Type B pancreatic cell (in vitro differentiated cells): ENCODE data around the gene TRPV3. TPM values are rescaled to one million over a fixed set of nuclear protein-coding genes. Genes with fewer than 3 reads are reported as not detected.
A peak's percentile ranks its signal among the peaks of the same experiment; 100 is the strongest.
"Not testable (repeated sequence)": the region's sequence is repeated elsewhere in the genome, so short reads cannot be mapped to it uniquely, and the experiment has no call there.

Source experiments
- DNase-seq: peaks from one replicate; pipeline ENCODE4 v3.0.0; 2021; ENCODE audit warnings: mixed read lengths; ENCODE audit not compliant: unreplicated experiment; ENCODE audit errors: extremely low spot score
- H3K27ac Mint-ChIP-seq: 2 replicates; pipeline ENCODE4 v1.8.0; 2021; ENCODE audit warnings: mild to moderate bottlenecking, mixed read lengths
- H3K27me3 Mint-ChIP-seq: 2 replicates; pipeline ENCODE4 v1.8.0; 2021; ENCODE audit warnings: mixed read lengths
- H3K36me3 Mint-ChIP-seq: 2 replicates; pipeline ENCODE4 v1.8.0; 2021; ENCODE audit warnings: mixed read lengths
- H3K4me1 Mint-ChIP-seq: one replicate; pipeline ENCODE4 v1.8.0; 2021; ENCODE audit warnings: mixed read lengths; ENCODE audit not compliant: unreplicated experiment
- H3K4me3 Mint-ChIP-seq: 2 replicates; pipeline ENCODE4 v1.8.0; 2021; ENCODE audit warnings: mild to moderate bottlenecking, mixed read lengths
- H3K9me3 Mint-ChIP-seq: 2 replicates; pipeline ENCODE4 v1.8.0; 2021; ENCODE audit warnings: mixed read lengths
- total RNA-seq: library from RNA; stranded (reverse); gene quantifications from 2 replicates; pipeline ENCODE4 v1.2.1, GENCODE V29; 2021; ENCODE audit warnings: low replicate concordance
- TF ChIP-seq, protein P1 (sequence below): fragments of 200-600 bp; sonication (generic); conservative IDR thresholded peaks from 2 replicates; pipeline ENCODE4 v1.5.0; 2021; ENCODE audit warnings: antibody characterized with exemption, mild to moderate bottlenecking

TRPV3 gene
- total RNA-seq, 1 donor from 2014 or later: 2.3 TPM

DNA sequence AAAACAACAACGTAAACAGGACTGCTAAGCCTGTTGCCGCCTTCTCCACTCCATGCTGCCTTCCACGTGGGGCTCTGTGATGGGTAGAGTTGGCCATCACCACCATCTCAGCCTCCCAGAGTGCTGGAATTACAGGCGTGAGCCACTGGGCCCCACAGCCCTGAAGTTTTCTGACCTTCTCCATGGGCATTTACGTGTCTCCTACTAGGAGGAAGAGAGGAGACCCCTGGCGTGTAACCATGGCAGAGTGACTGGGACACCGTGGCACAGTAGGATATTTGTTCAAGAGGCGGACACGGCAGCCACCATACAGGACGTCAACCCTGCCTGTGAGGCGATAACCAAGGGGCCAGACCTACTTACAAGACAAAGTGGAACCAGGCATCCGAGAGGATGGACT is 31.1 kb downstream of the TRPV3 start:
- Mint-ChIP-seq H3K27me3 (no peaks in the 10 kb centered on the region), H3K4me1 (peaks cover 4% of the 10 kb centered on the region), H3K9me3 (no peaks in the 10 kb centered on the region), H3K27ac (no peak overlapping the region), H3K36me3 (no peaks in the 10 kb centered on the region), H3K4me3 (no peak overlapping the region)
- TF ChIP-seq, protein P1, sequence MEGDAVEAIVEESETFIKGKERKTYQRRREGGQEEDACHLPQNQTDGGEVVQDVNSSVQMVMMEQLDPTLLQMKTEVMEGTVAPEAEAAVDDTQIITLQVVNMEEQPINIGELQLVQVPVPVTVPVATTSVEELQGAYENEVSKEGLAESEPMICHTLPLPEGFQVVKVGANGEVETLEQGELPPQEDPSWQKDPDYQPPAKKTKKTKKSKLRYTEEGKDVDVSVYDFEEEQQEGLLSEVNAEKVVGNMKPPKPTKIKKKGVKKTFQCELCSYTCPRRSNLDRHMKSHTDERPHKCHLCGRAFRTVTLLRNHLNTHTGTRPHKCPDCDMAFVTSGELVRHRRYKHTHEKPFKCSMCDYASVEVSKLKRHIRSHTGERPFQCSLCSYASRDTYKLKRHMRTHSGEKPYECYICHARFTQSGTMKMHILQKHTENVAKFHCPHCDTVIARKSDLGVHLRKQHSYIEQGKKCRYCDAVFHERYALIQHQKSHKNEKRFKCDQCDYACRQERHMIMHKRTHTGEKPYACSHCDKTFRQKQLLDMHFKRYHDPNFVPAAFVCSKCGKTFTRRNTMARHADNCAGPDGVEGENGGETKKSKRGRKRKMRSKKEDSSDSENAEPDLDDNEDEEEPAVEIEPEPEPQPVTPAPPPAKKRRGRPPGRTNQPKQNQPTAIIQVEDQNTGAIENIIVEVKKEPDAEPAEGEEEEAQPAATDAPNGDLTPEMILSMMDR: no peak
- no peak for DNase-seq

DNA sequence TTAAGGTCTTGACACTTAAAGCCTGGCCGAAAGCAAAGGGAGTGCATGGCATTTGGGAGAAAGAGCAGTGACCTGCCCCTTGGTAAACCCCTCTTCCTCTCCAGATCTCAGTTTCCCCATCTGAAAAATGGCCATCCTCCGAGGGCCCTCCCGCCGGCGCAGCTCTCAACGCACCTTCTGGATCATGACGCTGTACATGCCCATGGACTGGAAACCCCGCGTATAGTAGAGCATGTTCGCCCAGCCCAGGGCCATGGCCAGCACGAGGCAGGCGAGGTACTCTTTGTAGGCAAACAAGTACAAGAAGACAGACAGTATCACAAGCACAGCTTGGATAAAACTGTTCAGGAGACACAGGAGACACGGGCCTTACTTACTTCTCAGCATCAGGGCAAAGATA is 33.6 kb downstream of the TRPV3 start:
- Mint-ChIP-seq H3K4me3 (no peak overlapping the region), H3K9me3 (no peaks in the 10 kb centered on the region)

DNA sequence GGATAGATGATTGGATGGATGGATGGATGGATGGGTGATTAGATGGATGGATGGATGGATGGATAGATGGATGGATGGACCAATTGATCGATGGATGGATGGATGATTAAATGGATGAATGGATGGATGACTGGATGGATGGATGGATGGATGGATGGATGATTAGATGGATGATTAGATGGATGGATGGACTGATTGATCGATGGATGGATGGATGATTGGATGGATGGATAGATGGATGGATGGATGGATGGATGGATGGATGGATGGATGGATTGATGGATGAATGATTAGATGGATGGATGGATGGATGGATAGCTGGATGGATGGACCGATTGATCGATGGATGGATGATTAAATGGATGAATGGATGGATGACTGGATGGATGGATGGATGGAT is 38.1 kb downstream of the TRPV3 start:
- H3K27me3 Mint-ChIP-seq, H3K4me3 Mint-ChIP-seq, H3K36me3 Mint-ChIP-seq, H3K9me3 Mint-ChIP-seq, DNase-seq, H3K4me1 Mint-ChIP-seq, H3K27ac Mint-ChIP-seq: not testable (repeated sequence)

More for the DNA sequence above, 33.6 kb downstream of the TRPV3 start:
- peaks cover 4% of the 10 kb centered on the region for H3K4me1 Mint-ChIP-seq
- H3K36me3 Mint-ChIP-seq: no peaks in the 10 kb centered on the region
- TF ChIP-seq, protein P1: no peak
- no peak for DNase-seq
- H3K27ac Mint-ChIP-seq: no peak overlapping the region
- no peaks in the 10 kb centered on the region for H3K27me3 Mint-ChIP-seq

DNA sequence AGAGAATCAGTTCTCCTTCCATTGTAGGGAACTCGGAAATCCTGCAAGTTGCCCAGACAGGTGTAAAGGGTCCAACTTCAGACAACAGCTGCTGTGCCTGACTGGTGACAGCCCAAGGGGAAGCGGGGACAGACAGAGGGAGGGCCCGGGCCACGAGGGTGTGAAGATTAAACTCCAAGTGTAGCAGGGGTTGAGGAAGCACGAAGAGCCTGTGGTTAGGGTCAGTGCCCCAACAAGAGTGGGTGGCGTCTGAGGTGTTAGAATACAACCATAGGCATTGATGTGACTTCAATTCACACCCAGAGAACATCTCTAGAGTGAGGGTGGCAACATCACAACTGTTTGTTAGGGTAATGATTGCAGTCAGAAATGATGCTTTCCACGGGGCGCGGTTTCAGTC is 42.7 kb downstream of the TRPV3 start:
- H3K4me1 Mint-ChIP-seq: peaks cover 14% of the 10 kb centered on the region

DNA sequence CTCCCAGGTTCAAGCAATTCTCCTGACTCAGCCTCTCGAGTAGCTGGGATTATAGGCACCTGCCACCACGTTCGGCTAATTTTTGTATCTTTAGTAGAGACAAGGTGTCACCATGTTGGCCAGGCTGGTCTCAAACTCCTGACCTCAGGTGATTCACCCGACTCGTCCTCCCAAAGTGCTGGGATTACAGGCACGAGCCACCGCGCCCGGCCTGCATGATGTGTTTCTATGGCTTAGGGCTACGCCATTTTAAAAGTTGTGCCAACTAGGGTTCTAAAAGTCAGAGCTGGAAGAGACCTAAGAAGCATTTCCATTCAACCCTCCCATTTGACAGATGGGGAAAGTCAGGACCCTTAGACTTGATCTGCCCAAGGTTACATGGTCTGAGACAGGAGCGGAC is 43.4 kb downstream of the TRPV3 start:
- not testable (repeated sequence) for H3K36me3 Mint-ChIP-seq, H3K4me3 Mint-ChIP-seq, H3K9me3 Mint-ChIP-seq, H3K27ac Mint-ChIP-seq, H3K27me3 Mint-ChIP-seq, DNase-seq
- peaks cover 14% of the 10 kb centered on the region for H3K4me1 Mint-ChIP-seq

More for the DNA sequence above, 42.7 kb downstream of the TRPV3 start:
- TF ChIP-seq, protein P1: no peak
- H3K27ac Mint-ChIP-seq: no peak overlapping the region
- no peaks in the 10 kb centered on the region for H3K36me3 Mint-ChIP-seq
- no peaks in the 10 kb centered on the region for H3K9me3 Mint-ChIP-seq
- no peak overlapping the region for H3K4me3 Mint-ChIP-seq
- DNase-seq: no peak
- no peaks in the 10 kb centered on the region for H3K27me3 Mint-ChIP-seq

DNA sequence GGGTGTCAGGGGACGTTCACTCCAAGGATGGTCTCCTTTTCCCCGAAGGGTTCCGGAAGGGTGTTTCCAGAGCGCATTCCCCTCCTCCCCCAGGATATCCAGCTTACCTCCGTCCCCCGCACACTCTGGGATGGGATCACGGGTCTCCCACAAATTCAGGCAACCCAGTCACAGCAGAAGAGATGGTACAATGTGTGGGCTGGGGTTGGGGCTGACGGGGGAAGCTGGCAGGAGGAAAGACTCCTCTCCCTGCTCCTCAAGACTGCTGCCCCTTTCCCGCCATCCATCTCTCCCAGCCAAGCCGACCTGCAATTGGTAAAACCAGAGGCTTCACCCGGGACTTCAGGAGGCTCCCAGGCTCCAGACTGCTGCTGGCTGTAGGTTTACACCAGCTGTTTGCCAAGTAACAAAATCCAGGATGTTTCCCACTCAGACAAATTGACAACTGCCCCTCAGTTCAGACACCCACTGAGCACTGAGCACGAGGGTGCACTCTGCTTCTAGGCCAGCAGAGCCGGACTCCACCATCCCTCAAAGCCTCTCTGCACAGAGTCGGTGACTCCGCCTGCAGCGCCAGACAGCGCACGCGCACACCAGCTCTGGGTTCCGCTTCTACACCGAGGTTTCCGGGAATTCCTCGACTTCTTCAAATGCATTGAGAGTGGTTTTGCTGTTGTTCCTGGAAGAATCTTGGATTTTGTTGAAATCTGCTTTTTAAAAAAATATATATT is 44.1 kb downstream of the TRPV3 start:
- H3K27ac Mint-ChIP-seq: peak overlapping the region; percentile 55
- no peak overlapping the region for H3K4me3 Mint-ChIP-seq

More for the DNA sequence above, 44.1 kb downstream of the TRPV3 start:
- TF ChIP-seq, protein P1: no peak
- Mint-ChIP-seq H3K36me3 (no peaks in the 10 kb centered on the region), H3K27me3 (no peaks in the 10 kb centered on the region), H3K9me3 (no peaks in the 10 kb centered on the region), H3K4me1 (peaks cover 14% of the 10 kb centered on the region)
- no peak for DNase-seq
